Epithelial cell of esophagus (primary cell): ENCODE data around the gene TCEAL9.
"Not testable (repeated sequence)": the region's sequence is repeated elsewhere in the genome, so short reads cannot be mapped to it uniquely, and the experiment has no call there.

Experiments
- DNase-seq: peaks from one replicate; pipeline ENCODE4 v3.0.0; 2010; ENCODE audit warnings: low read depth
- H3K4me3 ChIP-seq: 2 replicates; pipeline ENCODE4 v1.5.1; 2011; ENCODE audit warnings: mild to moderate bottlenecking, low read length, control low read depth
- TF ChIP-seq, protein P1 (sequence below): IDR thresholded peaks from 2 replicates; pipeline ENCODE4 v1.5.1; 2011; ENCODE audit warnings: low read depth, mild to moderate bottlenecking, low read length, control low read depth, inconsistent platforms; ENCODE audit not compliant: insufficient read depth; ENCODE audit errors: missing control alignments

Gene TCEAL9

GRCh38 chrX:103338663-103339062 is 17.6 kb upstream of the TCEAL9 start:
- H3K4me3 ChIP-seq: no peak overlapping the region
- DNase-seq: no peak
- TF ChIP-seq, protein P1, sequence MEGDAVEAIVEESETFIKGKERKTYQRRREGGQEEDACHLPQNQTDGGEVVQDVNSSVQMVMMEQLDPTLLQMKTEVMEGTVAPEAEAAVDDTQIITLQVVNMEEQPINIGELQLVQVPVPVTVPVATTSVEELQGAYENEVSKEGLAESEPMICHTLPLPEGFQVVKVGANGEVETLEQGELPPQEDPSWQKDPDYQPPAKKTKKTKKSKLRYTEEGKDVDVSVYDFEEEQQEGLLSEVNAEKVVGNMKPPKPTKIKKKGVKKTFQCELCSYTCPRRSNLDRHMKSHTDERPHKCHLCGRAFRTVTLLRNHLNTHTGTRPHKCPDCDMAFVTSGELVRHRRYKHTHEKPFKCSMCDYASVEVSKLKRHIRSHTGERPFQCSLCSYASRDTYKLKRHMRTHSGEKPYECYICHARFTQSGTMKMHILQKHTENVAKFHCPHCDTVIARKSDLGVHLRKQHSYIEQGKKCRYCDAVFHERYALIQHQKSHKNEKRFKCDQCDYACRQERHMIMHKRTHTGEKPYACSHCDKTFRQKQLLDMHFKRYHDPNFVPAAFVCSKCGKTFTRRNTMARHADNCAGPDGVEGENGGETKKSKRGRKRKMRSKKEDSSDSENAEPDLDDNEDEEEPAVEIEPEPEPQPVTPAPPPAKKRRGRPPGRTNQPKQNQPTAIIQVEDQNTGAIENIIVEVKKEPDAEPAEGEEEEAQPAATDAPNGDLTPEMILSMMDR: no peak

DNA sequence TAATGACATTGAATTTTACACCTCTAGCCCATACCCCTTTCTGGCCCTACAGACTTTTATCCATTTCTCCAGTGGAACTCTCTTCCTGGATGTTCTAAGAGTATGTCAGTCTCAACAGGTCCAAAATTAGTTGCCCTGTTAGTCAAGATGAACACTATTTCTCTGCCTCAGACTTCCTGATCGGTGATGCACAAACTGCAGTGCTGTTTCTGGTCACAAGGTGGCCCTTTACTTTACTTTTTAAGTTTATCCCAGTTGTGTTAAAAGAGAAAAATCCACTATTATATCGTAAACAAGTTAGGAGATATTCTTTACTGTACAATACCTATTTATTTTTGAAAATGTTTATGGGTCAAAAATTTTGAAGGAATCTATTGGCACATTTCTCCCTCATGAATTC is 13.2 kb upstream of the TCEAL9 start:
- peak; percentile 48 for DNase-seq
- H3K4me3 ChIP-seq: no peak overlapping the region
- TF ChIP-seq, protein P1: peak; percentile 70

DNA sequence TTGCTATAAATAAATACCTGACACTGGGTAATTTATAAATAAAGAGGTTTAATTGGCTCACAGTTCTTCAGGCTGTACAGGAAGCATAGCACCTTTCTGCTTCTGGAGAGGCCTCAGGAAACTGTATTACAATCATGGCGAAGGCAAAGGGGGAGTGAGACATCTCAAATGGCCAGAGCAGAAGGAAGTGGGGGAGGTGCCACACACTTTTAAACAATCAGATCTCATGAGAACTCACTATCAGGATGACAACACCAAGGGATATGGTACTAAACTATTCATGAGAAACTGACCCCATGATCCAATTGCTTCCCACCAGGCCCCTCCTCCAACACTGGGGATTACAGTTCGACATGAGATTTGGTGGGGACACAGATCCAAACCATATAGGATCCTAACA is 11.7 kb upstream of the TCEAL9 start:
- DNase-seq: no peak
- no peak overlapping the region for H3K4me3 ChIP-seq
- TF ChIP-seq, protein P1: no peak

DNA sequence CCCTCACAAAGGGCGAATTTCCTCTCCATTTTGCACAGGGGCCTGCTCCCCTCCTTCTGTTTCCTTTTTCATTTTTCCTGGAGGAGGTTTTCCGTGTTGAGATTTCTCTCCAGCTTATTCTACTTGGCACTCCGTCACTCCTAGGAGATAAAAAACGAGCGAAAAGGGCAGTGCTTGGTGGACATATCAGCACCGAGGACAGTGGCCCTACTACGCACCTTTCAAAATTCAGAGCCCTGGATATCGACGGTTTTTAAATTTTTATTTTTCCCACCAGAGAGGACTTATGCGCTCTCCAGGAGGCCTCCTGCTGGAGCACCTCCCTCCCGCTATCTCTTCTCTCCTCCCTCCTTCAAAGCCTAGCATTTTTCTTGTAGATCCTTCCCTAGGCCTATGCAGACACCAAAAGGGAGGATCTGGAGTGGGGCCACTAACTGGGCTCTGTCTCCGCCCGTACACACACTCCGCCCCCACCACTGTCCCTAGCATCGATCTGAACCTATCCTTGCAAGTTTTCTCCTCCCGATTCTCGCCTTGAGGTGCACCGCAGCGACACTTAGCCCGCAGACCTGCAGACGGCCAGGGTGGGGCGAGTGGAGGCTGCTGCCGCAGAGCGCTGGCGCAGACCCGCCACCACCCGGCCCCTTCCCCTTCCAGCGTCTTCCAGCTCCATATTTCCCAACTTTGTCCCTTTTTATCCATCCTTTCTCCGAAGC is 8.5 kb upstream of the TCEAL9 start:
- DNase-seq: no peak
- no peak overlapping the region for H3K4me3 ChIP-seq
- TF ChIP-seq, protein P1: no peak

DNA sequence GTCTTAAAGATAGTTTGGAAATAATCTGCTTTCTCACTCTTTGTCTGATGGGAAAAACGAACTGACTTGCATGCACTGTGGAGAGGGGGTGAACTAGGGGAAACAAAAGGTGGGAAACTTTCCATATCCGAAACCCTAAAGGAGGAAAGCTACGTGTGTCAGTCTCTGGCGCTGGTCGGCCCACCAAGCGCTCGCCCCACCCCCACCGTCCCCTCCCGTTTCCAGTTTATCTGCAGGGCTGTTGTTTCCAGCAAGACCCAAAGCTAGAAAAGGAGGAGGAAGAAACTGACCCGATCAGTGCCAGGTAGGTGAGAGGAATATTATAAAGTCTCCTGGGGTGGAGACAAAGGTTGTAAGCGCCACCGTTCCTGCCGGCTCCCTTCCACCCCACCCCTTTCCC is 552 bp downstream of the TCEAL9 start:
- no peak for DNase-seq
- TF ChIP-seq, protein P1: no peak
- peak overlapping the region; percentile 86 for H3K4me3 ChIP-seq

GRCh38 chrX:103357871-103358270 is 1.6 kb downstream of the TCEAL9 start:
- H3K4me3 ChIP-seq: peak overlapping the region; percentile 86
- DNase-seq: no peak
- TF ChIP-seq, protein P1: no peak

- not testable (repeated sequence) for DNase-seq, H3K4me3 ChIP-seq
Observed at GRCh38 chrX:103359605-103360004, 3.3 kb downstream of the TCEAL9 start.
